AG09309 (cell line): ENCODE results near the gene WFDC2.
"Not testable (repeated sequence)": the region's sequence is repeated elsewhere in the genome, so short reads cannot be mapped to it uniquely, and the experiment has no call there.

Experiments used
- DNase-seq: peaks from one replicate; pipeline ENCODE4 v3.0.0-alpha.2; 2010; ENCODE audit warnings: low read depth
- H3K4me3 ChIP-seq: 2 replicates; pipeline ENCODE4 v1.5.1; 2011; ENCODE audit warnings: mild to moderate bottlenecking, low read depth, low read length, moderate library complexity; ENCODE audit not compliant: control insufficient read depth
- CTCF ChIP-seq: IDR thresholded peaks from 2 replicates; pipeline ENCODE4 v1.5.1; 2011; ENCODE audit warnings: mild to moderate bottlenecking, low read depth, low read length, inconsistent platforms; ENCODE audit not compliant: insufficient read depth, control insufficient read depth; ENCODE audit errors: missing control alignments

The WFDC2 gene

GRCh38 chr20:45470937-45471336 is 1.4 kb downstream of the WFDC2 start:
- H3K4me3 ChIP-seq = no peak overlapping the region; the same call in 1 of the 2 replicates
- no peak for TF ChIP-seq CTCF
- no peak for DNase-seq

GRCh38 chr20:45472286-45472685 is 2.7 kb downstream of the WFDC2 start:
- not testable (repeated sequence) for H3K4me3 ChIP-seq, DNase-seq

GRCh38 chr20:45477530-45478148 is 8.1 kb downstream of the WFDC2 start:
- DNase-seq, H3K4me3 ChIP-seq: not testable (repeated sequence)

- no peak for DNase-seq
- TF ChIP-seq CTCF = no peak
Observed at GRCh38 chr20:45479822-45480221, 10.3 kb downstream of the WFDC2 start.

GRCh38 chr20:45484676-45485075 is 15.1 kb downstream of the WFDC2 start:
- no peak for DNase-seq
- no peak for TF ChIP-seq CTCF
- H3K4me3 ChIP-seq = no peak overlapping the region

More at GRCh38 chr20:45479822-45480221, 10.3 kb downstream of the WFDC2 start:
- H3K4me3 ChIP-seq = no peak overlapping the region

GRCh38 chr20:45485388-45485787 is 15.8 kb downstream of the WFDC2 start:
- no peak for TF ChIP-seq CTCF
- H3K4me3 ChIP-seq = no peak overlapping the region
- no peak for DNase-seq

- no peak for DNase-seq
- H3K4me3 ChIP-seq = no peak overlapping the region
- no peak for TF ChIP-seq CTCF
Observed at GRCh38 chr20:45487231-45487635, 17.7 kb downstream of the WFDC2 start.

GRCh38 chr20:45489083-45489531 is 19.6 kb downstream of the WFDC2 start:
- DNase-seq = no peak

More at GRCh38 chr20:45489083-45489531, 19.6 kb downstream of the WFDC2 start:
- TF ChIP-seq CTCF = no peak
- H3K4me3 ChIP-seq = no peak overlapping the region
